ENCODE measurements around the gene CCDC18.
A peak's percentile ranks its signal among the peaks of the same experiment; 100 is the strongest.

Gene CCDC18

GRCh38 chr1:93304716-93305138 is 124.2 kb downstream of the CCDC18 start:
- peak in 2 of 3 donors; percentile 8 to 26 for DNase-seq (ENCODE audit: low read depth in 3 of 3, low spot score in 1 of 3)

GRCh38 chr1:93306920-93307319 is 126.4 kb downstream of the CCDC18 start:
- no peak for DNase-seq (ENCODE audit: low read depth in 3 of 3, low spot score in 1 of 3)

GRCh38 chr1:93313026-93313425 is 132.5 kb downstream of the CCDC18 start:
- DNase-seq (ENCODE audit: low read depth in 3 of 3, low spot score in 1 of 3): no peak

- DNase-seq (ENCODE audit: low read depth in 3 of 3, low spot score in 1 of 3): no peak
Observed at GRCh38 chr1:93317207-93317606, 136.7 kb downstream of the CCDC18 start.

GRCh38 chr1:93317943-93318342 is 137.4 kb downstream of the CCDC18 start:
- no peak for DNase-seq (ENCODE audit: low read depth in 3 of 3, low spot score in 1 of 3)

GRCh38 chr1:93321720-93322119 is 141.2 kb downstream of the CCDC18 start:
- DNase-seq (ENCODE audit: low read depth in 3 of 3, low spot score in 1 of 3): no peak

- no peak for DNase-seq (ENCODE audit: low read depth in 3 of 3, low spot score in 1 of 3)
Observed at GRCh38 chr1:93322349-93322748, 141.8 kb downstream of the CCDC18 start.

GRCh38 chr1:93323185-93323820 is 142.8 kb downstream of the CCDC18 start:
- DNase-seq (ENCODE audit: low read depth in 3 of 3, low spot score in 1 of 3): no peak

- no peak for DNase-seq (ENCODE audit: low read depth in 3 of 3, low spot score in 1 of 3)
Observed at GRCh38 chr1:93324486-93325464, 144.3 kb downstream of the CCDC18 start.
